GM10266 (cell line): ENCODE measurements around the gene NUDT3.

Source experiments
- DNase-seq: peaks from one replicate; pipeline ENCODE4 v3.0.0; 2012; ENCODE audit errors: extremely low spot score
- TF ChIP-seq, protein P1 (sequence below): IDR thresholded peaks from 2 replicates; pipeline ENCODE4 v1.5.1; 2012; ENCODE audit warnings: mild to moderate bottlenecking, low read depth; ENCODE audit not compliant: control insufficient read depth, insufficient read depth; ENCODE audit errors: missing control alignments

Gene NUDT3

DNA sequence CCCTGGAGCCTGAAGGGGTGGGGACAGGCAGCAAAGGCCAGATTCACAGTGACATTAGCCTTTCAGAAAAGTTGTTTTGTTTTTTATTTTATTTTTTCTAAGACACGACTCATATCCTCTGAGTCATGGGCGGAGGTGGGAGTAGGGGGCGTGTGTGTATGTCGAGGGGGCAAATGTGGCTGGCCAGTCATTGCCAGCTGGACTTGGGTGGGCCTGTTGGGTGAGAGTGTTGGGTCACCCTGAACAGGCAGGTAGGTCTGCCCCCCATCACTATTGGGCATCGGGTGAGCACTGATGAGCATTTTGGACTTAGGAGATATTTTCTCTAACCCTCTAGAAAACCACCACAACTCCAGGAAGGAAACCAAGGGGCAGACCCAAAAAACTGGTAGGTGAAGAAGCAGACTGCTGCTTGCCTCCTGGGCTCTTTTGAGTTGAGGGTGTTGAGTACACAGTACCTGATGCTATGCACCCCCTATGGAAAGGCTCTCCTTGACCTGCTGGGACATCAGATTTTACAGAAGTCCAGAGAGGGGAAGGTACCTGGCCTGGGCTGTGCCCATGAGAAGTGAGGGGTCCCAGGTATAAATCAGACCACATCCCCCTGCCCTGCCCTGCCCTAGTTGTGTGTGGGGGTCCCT is 149.2 kb downstream of the NUDT3 start:
- TF ChIP-seq, protein P1, sequence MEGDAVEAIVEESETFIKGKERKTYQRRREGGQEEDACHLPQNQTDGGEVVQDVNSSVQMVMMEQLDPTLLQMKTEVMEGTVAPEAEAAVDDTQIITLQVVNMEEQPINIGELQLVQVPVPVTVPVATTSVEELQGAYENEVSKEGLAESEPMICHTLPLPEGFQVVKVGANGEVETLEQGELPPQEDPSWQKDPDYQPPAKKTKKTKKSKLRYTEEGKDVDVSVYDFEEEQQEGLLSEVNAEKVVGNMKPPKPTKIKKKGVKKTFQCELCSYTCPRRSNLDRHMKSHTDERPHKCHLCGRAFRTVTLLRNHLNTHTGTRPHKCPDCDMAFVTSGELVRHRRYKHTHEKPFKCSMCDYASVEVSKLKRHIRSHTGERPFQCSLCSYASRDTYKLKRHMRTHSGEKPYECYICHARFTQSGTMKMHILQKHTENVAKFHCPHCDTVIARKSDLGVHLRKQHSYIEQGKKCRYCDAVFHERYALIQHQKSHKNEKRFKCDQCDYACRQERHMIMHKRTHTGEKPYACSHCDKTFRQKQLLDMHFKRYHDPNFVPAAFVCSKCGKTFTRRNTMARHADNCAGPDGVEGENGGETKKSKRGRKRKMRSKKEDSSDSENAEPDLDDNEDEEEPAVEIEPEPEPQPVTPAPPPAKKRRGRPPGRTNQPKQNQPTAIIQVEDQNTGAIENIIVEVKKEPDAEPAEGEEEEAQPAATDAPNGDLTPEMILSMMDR: no peak
- no peak for DNase-seq

DNA sequence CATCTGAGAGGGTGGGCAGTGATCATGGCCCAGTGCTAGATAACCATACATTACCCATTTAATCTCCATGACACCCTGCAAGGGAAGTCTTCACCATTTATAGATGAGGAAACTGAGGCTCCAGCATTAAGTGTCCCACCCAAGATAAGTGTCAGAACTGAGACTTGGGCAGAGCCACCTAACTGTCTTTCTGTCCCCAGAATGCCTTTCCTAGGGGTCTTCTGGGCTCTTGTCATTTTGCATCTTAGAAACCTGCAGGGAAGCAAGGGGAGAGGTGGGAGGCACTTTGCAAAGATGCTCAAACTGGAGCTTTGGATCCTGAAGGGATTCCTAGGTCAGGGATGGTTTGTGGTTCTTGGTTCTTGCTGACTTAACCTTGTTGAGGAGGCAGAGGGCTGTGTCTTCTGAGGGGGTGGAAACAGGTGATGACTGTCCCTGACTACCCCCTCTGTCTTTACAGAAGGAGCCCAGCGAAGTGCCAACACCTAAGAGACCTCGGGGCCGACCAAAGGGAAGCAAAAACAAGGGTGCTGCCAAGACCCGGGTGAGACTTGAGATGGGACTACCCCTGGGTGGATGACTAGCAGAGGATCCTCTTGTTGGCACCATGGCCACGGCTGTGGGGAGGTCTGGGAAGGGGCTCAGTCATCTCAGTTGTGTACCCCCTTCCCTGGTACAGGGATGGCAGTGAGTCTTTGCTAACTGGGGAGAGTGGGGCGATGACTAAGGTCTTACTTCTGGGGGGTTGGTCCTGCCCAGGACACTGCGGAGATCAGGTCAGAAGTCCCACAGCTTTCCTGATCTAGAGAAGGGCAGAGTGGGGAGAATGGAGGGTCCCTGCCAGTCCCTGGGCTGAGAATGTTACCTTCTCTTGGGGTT is 150.0 kb downstream of the NUDT3 start:
- TF ChIP-seq, protein P1: no peak
- DNase-seq: no peak

DNA sequence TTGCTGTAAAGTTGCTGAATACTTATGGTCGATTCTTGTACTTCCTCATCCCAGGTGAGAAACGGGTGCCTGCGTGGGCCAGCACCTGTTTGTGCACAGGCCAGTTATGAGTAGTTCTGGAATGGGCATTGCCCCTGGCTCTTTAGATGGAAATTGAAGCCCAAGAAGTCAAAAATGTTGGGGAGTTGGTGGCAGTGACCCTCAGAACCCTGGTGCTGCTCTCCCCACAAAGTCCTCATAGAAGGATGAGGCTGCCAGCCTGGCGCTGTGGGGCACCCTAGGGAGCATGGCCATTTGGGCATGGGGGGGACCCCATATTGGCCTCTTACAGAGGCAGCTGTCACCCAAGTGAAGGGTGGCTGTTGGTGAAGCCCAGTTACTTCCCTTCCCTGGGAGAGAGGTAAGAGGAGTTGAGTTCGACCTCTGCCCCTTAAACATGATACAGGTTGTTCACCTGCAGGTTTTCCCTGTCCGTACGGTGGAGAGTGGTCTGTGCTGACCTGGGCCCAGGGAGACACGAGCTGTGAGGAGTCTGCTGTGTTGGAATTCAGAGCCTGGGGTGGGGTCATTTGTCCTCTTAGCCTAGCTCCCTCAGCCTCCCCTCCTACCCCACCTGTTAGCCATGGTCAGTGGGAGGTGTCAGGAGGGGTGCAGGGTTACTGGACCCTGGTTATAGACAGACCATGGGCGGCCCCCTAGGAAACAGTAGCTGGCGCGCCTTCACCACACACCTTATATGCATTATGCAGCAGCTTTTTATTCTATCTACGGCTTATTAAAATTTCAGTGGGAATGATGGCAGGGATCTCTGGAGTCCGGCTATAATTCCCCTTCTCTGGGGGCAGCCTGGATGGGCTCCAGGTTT is 150.9 kb downstream of the NUDT3 start:
- no peak for DNase-seq

DNA sequence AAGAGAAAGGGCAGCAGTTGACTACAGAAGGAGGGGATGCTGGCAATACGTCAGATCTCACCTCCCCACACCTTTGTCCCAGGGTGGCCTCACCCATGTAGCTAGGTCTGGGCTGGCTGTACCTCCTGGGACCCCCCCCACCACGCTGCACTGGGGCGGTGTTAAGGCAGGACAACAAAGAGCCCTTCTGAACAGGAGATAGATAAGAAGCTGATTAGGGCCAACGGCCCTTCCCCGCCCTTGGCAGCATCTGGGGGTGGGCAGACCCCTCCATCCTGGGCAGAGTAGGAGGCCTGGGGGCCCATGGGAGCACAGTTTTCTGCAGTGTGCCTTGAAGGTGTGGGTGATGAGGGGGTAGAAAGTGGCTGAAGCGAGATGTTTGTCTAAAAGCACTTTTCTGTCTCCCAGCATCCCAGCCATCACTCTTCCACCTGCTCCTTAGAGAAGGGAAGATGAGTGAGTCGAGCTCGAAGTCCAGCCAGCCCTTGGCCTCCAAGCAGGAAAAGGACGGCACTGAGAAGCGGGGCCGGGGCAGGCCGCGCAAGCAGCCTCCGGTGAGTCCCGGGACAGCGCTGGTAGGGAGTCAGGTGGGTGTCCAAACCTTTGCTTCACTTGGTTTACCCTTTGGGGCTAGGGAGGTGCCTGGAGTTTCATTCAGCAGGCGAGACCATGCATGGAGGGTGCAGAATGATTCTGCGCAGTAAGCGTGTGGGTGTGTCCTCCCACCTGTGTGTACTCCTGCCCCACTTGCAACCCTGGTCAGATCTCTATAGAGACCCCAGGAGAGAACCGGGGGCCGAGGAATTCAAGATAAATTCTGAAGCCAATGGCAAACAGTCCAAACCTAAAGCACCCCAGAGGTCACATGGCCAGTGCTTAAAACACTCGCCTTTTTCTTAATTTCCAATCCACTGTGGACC is 151.9 kb downstream of the NUDT3 start:
- DNase-seq: no peak

More for the DNA sequence above, 150.9 kb downstream of the NUDT3 start:
- TF ChIP-seq, protein P1: no peak

GRCh38 chr6:34239893-34240292 is 152.6 kb downstream of the NUDT3 start:
- TF ChIP-seq, protein P1: no peak
- DNase-seq: peak; percentile 3

More for the DNA sequence above, 151.9 kb downstream of the NUDT3 start:
- TF ChIP-seq, protein P1: no peak

GRCh38 chr6:34239500-34239825 is 153.0 kb downstream of the NUDT3 start:
- DNase-seq: peak; percentile 6
- TF ChIP-seq, protein P1: no peak
